ENCODE data around the gene LGALS7. TPM values are rescaled to one million over a fixed set of nuclear protein-coding genes. Genes with fewer than 3 reads are reported as not detected.
"Not testable (repeated sequence)": the region's sequence is repeated elsewhere in the genome, so short reads cannot be mapped to it uniquely, and the experiment has no call there.

The LGALS7 gene
- total RNA-seq, 2 experiments from 2014 or later: not detected

DNA sequence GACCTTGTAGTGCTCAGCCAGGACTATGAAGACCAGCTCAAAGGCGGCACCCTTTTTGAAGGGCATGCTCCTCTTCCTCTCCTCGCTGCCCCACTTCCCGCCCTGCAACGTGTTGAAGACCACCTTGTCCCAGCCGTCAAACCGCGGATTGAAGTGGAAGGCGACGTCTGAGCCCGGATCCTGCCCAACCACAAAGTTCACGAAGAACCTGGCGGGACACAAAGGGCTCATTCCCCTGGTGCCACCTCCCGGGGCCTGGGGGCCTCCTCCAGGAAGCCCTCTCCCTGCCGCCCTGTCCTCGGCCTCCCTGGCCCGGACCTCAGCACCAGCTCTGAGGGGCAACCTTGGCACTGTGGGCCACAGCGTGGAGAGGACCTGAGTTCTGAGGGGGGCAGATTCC lies 35.4 kb upstream of the LGALS7 start:
- peaks cover 8% of the 10 kb centered on the region for H3K4me1 Mint-ChIP-seq
- H3K4me3 Mint-ChIP-seq: no peak overlapping the region
- H3K27ac Mint-ChIP-seq: no peak overlapping the region
- H3K9me3 Mint-ChIP-seq (ENCODE audit: low read depth): no peaks in the 10 kb centered on the region
- no peaks in the 10 kb centered on the region for H3K36me3 Mint-ChIP-seq
- CTCF ChIA-PET: no interaction called here
- DNase-seq: no peak
- H3K27me3 Mint-ChIP-seq: no peaks in the 10 kb centered on the region
- no peak for ATAC-seq

DNA sequence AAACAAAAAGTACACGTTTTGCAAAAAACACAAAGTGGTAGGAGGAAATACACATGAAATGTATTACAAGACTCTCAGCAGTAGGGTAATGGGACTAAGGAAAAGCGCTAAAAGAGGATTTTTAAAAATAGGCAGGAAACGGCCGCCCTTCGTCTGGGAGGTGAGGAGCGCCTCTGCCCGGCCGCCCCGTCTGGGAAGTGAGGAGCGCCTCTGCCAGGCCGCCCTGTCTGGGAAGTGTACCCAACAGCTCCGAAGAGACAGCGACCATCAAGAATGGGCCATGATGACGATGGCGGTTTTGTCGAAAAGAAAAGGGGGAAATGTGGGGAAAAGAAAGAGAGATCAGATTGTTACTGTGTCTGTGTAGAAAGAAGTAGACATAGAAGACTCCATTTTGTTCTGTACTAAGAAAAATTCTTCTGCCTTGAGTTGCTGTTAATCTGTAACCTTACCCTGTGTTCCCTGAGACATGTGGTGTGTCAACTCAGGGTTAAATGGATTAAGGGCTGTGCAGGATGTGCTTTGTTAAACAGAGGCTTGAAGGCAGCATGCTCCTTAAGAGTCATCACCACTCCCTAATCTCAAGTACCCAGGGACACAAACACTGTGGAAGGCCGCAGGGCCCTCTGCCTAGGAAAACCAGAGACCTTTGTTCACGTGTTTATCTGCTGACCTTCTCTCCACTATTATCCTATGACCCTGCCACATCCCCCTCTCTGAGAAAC lies 34.2 kb upstream of the LGALS7 start:
- not testable (repeated sequence) for H3K4me1 Mint-ChIP-seq; H3K27me3 Mint-ChIP-seq; H3K9me3 Mint-ChIP-seq (ENCODE audit: low read depth); DNase-seq; H3K27ac Mint-ChIP-seq; H3K4me3 Mint-ChIP-seq; ATAC-seq; H3K36me3 Mint-ChIP-seq
- CTCF ChIA-PET: interaction anchor here (0.6 kb wide), 1 partner anchor 405 kb away, joined by 3 read pairs; no protein-coding TSS in a partner anchor

DNA sequence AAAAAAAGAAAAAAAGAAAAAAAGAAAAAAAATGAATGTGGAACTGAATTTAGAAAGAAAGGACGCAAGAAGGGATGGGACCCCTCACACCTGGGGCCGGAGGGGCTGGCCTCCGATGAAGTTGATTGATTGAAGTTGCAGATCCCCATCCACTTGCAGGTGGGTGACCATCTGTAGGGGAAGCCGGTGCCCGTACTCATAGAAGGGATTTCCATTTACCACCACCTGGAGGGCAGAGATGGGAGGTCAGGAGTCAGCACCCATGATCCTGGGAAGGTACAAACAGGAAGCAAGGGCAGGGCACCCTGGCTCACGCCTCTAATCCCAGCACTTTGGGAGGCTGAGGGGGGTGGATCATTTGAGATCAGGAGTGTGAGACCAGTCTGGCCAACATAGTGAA lies 33.1 kb upstream of the LGALS7 start:
- Mint-ChIP-seq H3K4me1 (peaks cover 8% of the 10 kb centered on the region), H3K27me3 (no peaks in the 10 kb centered on the region), H3K9me3 (ENCODE audit: low read depth) (no peaks in the 10 kb centered on the region), H3K36me3 (no peaks in the 10 kb centered on the region), H3K27ac (no peak overlapping the region), H3K4me3 (no peak overlapping the region)
- no peak for ATAC-seq
- CTCF ChIA-PET: no interaction called here
- no peak for DNase-seq

DNA sequence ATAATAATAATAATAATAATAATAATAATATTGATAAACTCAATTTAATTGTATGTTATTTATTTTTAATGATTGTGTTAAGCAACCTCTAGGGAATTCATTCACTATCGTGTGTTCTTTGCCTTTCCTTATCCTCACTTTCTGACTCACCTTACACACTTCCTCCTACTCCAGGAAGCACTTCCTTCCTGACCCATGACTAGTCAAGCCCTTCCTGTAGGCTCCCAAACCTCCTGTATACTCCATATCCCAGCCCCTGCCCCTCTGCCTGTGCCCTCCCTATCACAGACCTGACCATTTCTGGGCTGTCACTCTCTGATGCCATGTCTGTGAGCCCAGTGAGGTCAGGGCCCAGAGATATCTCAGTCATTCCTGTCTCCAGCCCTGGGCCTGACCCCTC lies 31.9 kb upstream of the LGALS7 start:
- H3K27ac Mint-ChIP-seq: peak overlapping the region; percentile 55
- no peak for ATAC-seq
- H3K9me3 Mint-ChIP-seq (ENCODE audit: low read depth): no peaks in the 10 kb centered on the region
- peaks cover 8% of the 10 kb centered on the region for H3K4me1 Mint-ChIP-seq
- DNase-seq: no peak
- no peak overlapping the region for H3K4me3 Mint-ChIP-seq
- no peaks in the 10 kb centered on the region for H3K36me3 Mint-ChIP-seq
- CTCF ChIA-PET: interaction anchor here (1.2 kb wide), 1 partner anchor 36 kb away, joined by 3 read pairs; no protein-coding TSS in a partner anchor
- H3K27me3 Mint-ChIP-seq: no peaks in the 10 kb centered on the region

DNA sequence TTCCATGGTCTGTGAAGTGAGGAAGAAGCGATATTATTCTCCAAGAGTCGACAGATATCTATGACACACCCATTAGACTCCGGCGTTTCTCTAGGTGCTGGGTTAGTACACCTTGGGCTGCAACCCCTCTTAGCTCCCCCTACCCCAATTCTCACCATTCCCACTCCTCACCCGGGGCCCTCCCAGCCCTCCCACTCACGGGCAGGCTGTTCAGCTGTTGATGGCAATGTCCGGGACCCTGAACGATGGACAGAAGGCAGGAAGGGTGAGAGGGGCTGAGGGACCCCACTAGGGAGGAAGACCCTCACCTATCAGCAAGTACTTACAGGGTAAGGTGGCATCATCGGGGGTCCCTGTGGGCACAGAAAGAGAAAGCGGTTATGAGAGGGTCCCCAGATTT lies 30.2 kb upstream of the LGALS7 start:
- Mint-ChIP-seq H3K36me3 (peaks cover 1% of the 10 kb centered on the region), H3K4me3 (no peak overlapping the region), H3K27me3 (no peaks in the 10 kb centered on the region), H3K9me3 (ENCODE audit: low read depth) (no peaks in the 10 kb centered on the region), H3K27ac (no peak overlapping the region), H3K4me1 (peaks cover 8% of the 10 kb centered on the region)
- no peak for DNase-seq
- CTCF ChIA-PET: interaction anchor here (0.7 kb wide), 2 partner anchors 10 to 97 kb away, joined by 3 read pairs; partner anchors contain the start of gene NFKBIB
- ATAC-seq: no peak

- no peak for DNase-seq
- Mint-ChIP-seq H3K27ac (no peak overlapping the region), H3K4me1 (peaks cover 8% of the 10 kb centered on the region), H3K27me3 (no peaks in the 10 kb centered on the region), H3K9me3 (ENCODE audit: low read depth) (no peaks in the 10 kb centered on the region), H3K36me3 (peaks cover 1% of the 10 kb centered on the region), H3K4me3 (no peak overlapping the region)
- no peak for ATAC-seq
- CTCF ChIA-PET: interaction anchor here (1.5 kb wide), 1 partner anchor 9 kb away, joined by 4 read pairs; no protein-coding TSS in a partner anchor
Measured at GRCh38 chr19:38801359-38802095, 28.2 kb upstream of the LGALS7 start.

DNA sequence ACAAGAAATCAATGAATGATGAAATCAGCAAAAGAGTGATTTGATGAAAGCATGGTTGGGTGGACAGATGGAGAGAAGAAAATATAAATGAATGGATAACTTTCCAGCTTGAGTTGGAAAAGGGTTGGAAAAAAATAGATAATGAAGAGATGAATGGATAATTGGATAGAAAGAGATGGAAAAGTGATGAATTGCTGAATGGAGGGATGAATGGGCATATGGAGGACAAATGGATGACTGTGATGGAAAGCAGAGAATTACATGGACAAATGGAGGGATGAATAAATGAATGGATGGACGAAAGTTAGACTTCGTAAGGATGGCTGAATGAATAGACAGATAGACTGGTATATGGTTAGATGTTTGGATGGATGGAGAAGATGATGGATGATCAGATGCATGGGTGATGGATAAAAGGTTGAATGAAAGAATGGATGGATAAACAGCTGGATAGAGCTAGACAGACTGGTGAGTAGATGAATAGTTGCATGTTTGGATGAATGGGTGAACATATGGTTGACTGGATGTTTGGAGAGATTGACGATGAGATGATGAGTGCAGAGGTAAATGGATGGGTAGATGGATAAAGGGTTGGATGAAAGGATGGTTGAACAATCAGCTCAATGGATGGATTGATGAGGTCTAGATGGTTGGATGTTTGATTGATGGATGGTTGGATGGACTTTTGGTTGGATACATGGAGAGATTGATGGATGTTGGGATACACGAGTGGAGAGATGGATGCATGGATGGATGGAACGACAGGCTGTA lies 27.4 kb upstream of the LGALS7 start:
- Mint-ChIP-seq H3K9me3 (ENCODE audit: low read depth) (no peaks in the 10 kb centered on the region), H3K4me3 (no peak overlapping the region), H3K4me1 (peaks cover 8% of the 10 kb centered on the region), H3K36me3 (peaks cover 1% of the 10 kb centered on the region), H3K27ac (no peak overlapping the region), H3K27me3 (no peaks in the 10 kb centered on the region)
- CTCF ChIA-PET: interaction anchor here (1.3 kb wide), 1 partner anchor 87 kb away, joined by 3 read pairs; no protein-coding TSS in a partner anchor
- DNase-seq (no peak), ATAC-seq (no peak)

DNA sequence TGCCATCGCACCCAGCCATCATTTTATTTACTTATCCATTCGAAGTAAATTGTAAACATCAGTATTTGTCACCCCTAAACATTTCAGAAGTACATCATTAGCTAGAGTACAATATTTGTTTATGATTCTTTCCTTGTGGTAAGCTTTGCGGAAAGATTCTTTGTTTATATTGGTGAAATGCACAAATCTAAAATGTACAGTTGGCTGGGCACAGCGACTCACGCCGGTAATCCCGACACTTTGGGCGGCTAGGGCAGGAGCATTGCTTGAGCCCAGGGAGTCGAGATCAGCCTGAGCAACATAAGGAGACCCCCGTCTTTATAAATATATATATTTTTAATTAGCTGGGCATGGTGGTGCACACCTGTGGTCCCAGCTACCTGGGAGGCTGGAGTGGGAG lies 25.8 kb upstream of the LGALS7 start:
- CTCF ChIA-PET: interaction anchor here (1.2 kb wide), 1 partner anchor 24 kb away, joined by 4 read pairs; no protein-coding TSS in a partner anchor
- H3K9me3 Mint-ChIP-seq (ENCODE audit: low read depth): no peaks in the 10 kb centered on the region

GRCh38 chr19:38797781-38798180 lies 24.5 kb upstream of the LGALS7 start:
- DNase-seq; H3K27ac Mint-ChIP-seq; H3K4me1 Mint-ChIP-seq; H3K9me3 Mint-ChIP-seq (ENCODE audit: low read depth); H3K27me3 Mint-ChIP-seq; ATAC-seq; H3K36me3 Mint-ChIP-seq; H3K4me3 Mint-ChIP-seq; CTCF ChIA-PET: not testable (repeated sequence)

More for the DNA sequence above, 25.8 kb upstream of the LGALS7 start:
- H3K27me3 Mint-ChIP-seq: peaks cover under 1% of the 10 kb centered on the region
- H3K4me3 Mint-ChIP-seq: no peak overlapping the region
- no peaks in the 10 kb centered on the region for H3K4me1 Mint-ChIP-seq
- peaks cover 1% of the 10 kb centered on the region for H3K36me3 Mint-ChIP-seq
- no peak for DNase-seq
- no peak for ATAC-seq
- no peak overlapping the region for H3K27ac Mint-ChIP-seq

DNA sequence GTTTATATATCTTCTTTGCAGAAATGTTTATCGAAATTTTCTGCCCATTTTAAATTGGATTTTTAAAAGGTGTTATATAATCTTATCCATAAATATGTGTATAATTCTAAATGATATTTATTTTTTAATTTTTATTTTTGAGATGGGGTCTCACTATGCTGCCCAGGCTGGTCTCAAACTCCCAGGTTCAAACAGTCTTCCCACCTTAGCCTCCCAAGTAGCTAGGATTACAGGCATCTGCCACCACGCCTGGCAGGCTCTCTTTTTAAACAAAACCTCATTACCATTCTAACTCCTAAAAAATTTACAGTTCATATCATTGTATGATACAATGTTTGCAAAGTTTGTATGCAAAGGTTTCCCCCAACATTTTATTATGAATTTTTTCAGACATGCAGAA lies 22.8 kb upstream of the LGALS7 start:
- ATAC-seq (no peak), DNase-seq (no peak)
- Mint-ChIP-seq H3K27me3 (peaks cover 6% of the 10 kb centered on the region), H3K27ac (no peak overlapping the region), H3K4me3 (no peak overlapping the region), H3K4me1 (peaks cover 5% of the 10 kb centered on the region), H3K9me3 (ENCODE audit: low read depth) (no peaks in the 10 kb centered on the region), H3K36me3 (peaks cover 1% of the 10 kb centered on the region)
- CTCF ChIA-PET: no interaction called here

- Mint-ChIP-seq H3K27me3 (peaks cover 6% of the 10 kb centered on the region), H3K27ac (no peak overlapping the region), H3K36me3 (peaks cover 1% of the 10 kb centered on the region), H3K4me1 (peaks cover 5% of the 10 kb centered on the region), H3K4me3 (no peak overlapping the region), H3K9me3 (ENCODE audit: low read depth) (no peaks in the 10 kb centered on the region)
- DNase-seq (no peak), ATAC-seq (no peak)
- CTCF ChIA-PET: interaction anchor here (3.0 kb wide), 1 partner anchor 26 kb away, joined by 9 read pairs; no protein-coding TSS in a partner anchor
Measured at GRCh38 chr19:38795549-38795948, 22.2 kb upstream of the LGALS7 start.

DNA sequence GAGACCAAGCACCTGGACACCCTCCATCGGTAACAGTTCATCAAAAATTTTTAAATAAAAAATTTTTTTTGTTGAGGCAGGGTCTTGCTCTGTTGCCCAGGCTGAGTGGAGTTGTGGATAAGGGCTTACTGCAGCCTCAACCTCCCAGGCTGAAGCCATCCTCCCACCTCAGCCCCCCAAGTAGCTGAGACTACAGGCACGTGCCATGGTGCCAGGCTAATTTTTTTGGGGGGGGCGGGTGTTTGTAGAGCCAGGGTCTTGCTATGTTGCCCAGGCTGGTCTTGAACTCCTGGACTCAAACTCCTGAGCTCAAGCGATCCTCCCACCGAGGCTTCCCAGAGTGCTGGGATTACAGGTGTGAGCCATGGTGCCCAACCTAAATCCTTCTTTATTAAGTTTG lies 20.4 kb upstream of the LGALS7 start:
- peaks cover 6% of the 10 kb centered on the region for H3K27me3 Mint-ChIP-seq
- no peak overlapping the region for H3K4me3 Mint-ChIP-seq
- ATAC-seq (no peak), DNase-seq (no peak)
- no peaks in the 10 kb centered on the region for H3K36me3 Mint-ChIP-seq
- H3K4me1 Mint-ChIP-seq: peaks cover 5% of the 10 kb centered on the region
- no peak overlapping the region for H3K27ac Mint-ChIP-seq
- CTCF ChIA-PET: interaction anchor here (3.0 kb wide), 1 partner anchor 24 kb away, joined by 9 read pairs; no protein-coding TSS in a partner anchor
- H3K9me3 Mint-ChIP-seq (ENCODE audit: low read depth): no peaks in the 10 kb centered on the region

DNA sequence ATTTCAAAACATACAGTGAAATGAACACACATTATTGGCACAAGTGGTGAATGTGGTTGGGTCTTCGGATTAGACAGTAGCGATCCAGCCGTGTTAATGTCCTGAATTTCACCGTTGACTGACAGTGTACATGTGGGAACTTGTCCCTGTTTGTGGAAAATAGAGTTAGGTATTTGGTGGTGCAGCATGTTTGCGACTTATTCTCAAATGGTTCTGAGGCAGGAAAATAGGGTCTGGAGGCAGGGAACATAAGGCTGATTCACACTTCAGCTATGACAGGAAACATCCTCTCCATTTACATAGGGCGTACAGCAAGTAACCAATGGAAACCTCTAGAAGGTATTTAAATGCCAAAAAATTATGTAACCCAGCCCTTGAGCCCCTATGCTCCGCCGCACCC lies 19.9 kb upstream of the LGALS7 start:
- CTCF ChIA-PET: interaction anchor here (0.7 to 3.0 kb wide), 4 partner anchors 9 to 137 kb away, joined by 3 to 9 read pairs (median 5); partner anchors contain the start of genes MRPS12 and SARS2
- Mint-ChIP-seq H3K4me3 (peak overlapping the region; percentile 5), H3K4me1 (peaks cover 5% of the 10 kb centered on the region), H3K27ac (no peak overlapping the region), H3K9me3 (ENCODE audit: low read depth) (no peaks in the 10 kb centered on the region), H3K36me3 (no peaks in the 10 kb centered on the region), H3K27me3 (peaks cover 6% of the 10 kb centered on the region)
- DNase-seq (no peak), ATAC-seq (no peak)
